ENCODE results near the gene TRIM9.

- TF ChIP-seq ZFP30 (CRISPR knock-in tag; IDR thresholded peaks at IDR 0.05) (no peak), OSR1 (CRISPR knock-in tag; IDR thresholded peaks at IDR 0.05) (no peak), TCF4 (CRISPR knock-in tag; IDR thresholded peaks at IDR 0.05; ENCODE audit: borderline replicate concordance) (no peak), ZC3H10 (CRISPR knock-in tag; IDR thresholded peaks at IDR 0.05) (no peak), RARB (CRISPR knock-in tag; IDR thresholded peaks at IDR 0.05) (no peak), CREB5 (CRISPR knock-in tag; IDR thresholded peaks at IDR 0.05; ENCODE audit: low read depth) (no peak), PATZ1 (CRISPR knock-in tag; IDR thresholded peaks at IDR 0.05; ENCODE audit: borderline replicate concordance) (no peak), ZNF8 (CRISPR knock-in tag; IDR thresholded peaks at IDR 0.05) (no peak), ESRRG (CRISPR knock-in tag; IDR thresholded peaks at IDR 0.05) (no peak), ZNF70 (CRISPR knock-in tag; IDR thresholded peaks at IDR 0.05) (no peak), BACH2 (CRISPR knock-in tag; IDR thresholded peaks at IDR 0.05; ENCODE audit: borderline replicate concordance) (no peak)
Measured at GRCh38 chr14:51116682-51117081, 21.8 kb upstream of the TRIM9 start.
